Hindlimb muscle (tissue), 1 donor: Measurements from ENCODE around the gene GLTP. TPM values are rescaled to one million over a fixed set of nuclear protein-coding genes. Genes with fewer than 3 reads are reported as not detected.
A peak's percentile ranks its signal among the peaks of the same experiment; 100 is the strongest.

Experiments
- DNase-seq: peaks from one replicate; pipeline ENCODE4 v3.0.0-alpha.2; 2013
- polyA plus RNA-seq: library from polyadenylated mRNA; unstranded; fragments of 120-200 nt; gene quantifications from one replicate; pipeline ENCODE4 v1.2.1, GENCODE V29; 2013; ENCODE audit not compliant: insufficient read length

GLTP gene
- polyA plus RNA-seq, 1 donor: 20.5 TPM

GRCh38 chr12:109818905-109819500 lies 61.3 kb downstream of the GLTP start:
- no peak for DNase-seq

GRCh38 chr12:109818253-109818652 lies 62.1 kb downstream of the GLTP start:
- DNase-seq: no peak

GRCh38 chr12:109817627-109818231 lies 62.6 kb downstream of the GLTP start:
- no peak for DNase-seq

GRCh38 chr12:109816870-109817269 lies 63.5 kb downstream of the GLTP start:
- no peak for DNase-seq

GRCh38 chr12:109815757-109816617 lies 64.4 kb downstream of the GLTP start:
- no peak for DNase-seq

GRCh38 chr12:109815225-109815624 lies 65.1 kb downstream of the GLTP start:
- DNase-seq: no peak

GRCh38 chr12:109814600-109815150 lies 65.7 kb downstream of the GLTP start:
- DNase-seq: no peak

GRCh38 chr12:109813810-109814416 lies 66.4 kb downstream of the GLTP start:
- no peak for DNase-seq

GRCh38 chr12:109811624-109811995 lies 68.7 kb downstream of the GLTP start:
- DNase-seq: no peak

- DNase-seq: no peak
Measured at GRCh38 chr12:109810954-109811623, 69.3 kb downstream of the GLTP start.

GRCh38 chr12:109808876-109809646 lies 71.3 kb downstream of the GLTP start:
- no peak for DNase-seq

GRCh38 chr12:109807954-109808643 lies 72.2 kb downstream of the GLTP start:
- no peak for DNase-seq

GRCh38 chr12:109804820-109805761 lies 75.2 kb downstream of the GLTP start:
- peak; percentile 52 for DNase-seq

- DNase-seq: no peak
Measured at GRCh38 chr12:109803678-109804077, 76.7 kb downstream of the GLTP start.

- DNase-seq: no peak
Measured at GRCh38 chr12:109802828-109803227, 77.5 kb downstream of the GLTP start.
